ENCODE results near the gene GMPR2. TPM values are rescaled to one million over a fixed set of nuclear protein-coding genes. Genes with fewer than 3 reads are reported as not detected.

Gene GMPR2
- total and polyA plus RNA-seq, 3 donors from 2014 or later = 30.0 to 49.9 (median 42.2) TPM

DNA sequence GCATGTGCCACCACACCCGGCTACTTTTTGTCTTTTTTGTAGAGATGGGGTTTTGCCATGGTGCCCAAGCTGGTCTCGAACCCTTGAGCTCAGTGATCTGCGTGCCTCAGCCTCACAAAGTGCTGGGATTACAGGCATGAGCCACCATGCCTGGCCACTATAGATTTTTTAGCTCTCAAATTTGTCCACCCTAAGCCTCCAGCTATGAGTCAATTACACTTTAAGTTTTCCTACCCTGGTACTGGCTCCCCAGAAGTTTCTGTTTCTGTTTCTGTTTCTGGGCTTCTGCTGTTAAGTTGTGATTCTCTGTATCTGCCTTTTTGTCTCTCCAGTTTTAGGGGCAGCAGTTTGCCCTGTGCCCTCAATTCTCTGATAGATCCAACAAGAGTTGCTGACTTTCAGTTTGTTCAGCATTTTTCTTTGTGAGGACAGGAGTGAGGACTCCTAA, 14.1 kb downstream of the GMPR2 start:
- H3K4me1 ChIP-seq = no peaks in the 10 kb centered on the region
- H3K27ac ChIP-seq = no peak overlapping the region
- TF ChIP-seq, protein P1, sequence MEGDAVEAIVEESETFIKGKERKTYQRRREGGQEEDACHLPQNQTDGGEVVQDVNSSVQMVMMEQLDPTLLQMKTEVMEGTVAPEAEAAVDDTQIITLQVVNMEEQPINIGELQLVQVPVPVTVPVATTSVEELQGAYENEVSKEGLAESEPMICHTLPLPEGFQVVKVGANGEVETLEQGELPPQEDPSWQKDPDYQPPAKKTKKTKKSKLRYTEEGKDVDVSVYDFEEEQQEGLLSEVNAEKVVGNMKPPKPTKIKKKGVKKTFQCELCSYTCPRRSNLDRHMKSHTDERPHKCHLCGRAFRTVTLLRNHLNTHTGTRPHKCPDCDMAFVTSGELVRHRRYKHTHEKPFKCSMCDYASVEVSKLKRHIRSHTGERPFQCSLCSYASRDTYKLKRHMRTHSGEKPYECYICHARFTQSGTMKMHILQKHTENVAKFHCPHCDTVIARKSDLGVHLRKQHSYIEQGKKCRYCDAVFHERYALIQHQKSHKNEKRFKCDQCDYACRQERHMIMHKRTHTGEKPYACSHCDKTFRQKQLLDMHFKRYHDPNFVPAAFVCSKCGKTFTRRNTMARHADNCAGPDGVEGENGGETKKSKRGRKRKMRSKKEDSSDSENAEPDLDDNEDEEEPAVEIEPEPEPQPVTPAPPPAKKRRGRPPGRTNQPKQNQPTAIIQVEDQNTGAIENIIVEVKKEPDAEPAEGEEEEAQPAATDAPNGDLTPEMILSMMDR (IDR thresholded peaks at IDR 0.05) = no peak
- no peak for TF ChIP-seq POLR2A (IDR thresholded peaks at IDR 0.05)
- DNase-seq = no peak
- H3K27me3 ChIP-seq = no peaks in the 10 kb centered on the region
- intact Hi-C loops (cut with DNase I; ENCODE audit: low total_unique reads) = no loop called here
- H3K36me3 ChIP-seq (ENCODE audit: low read depth, missing control alignments) = no peaks in the 10 kb centered on the region
- WGBS, 2 donors = 89% methylated on average over 3 of the region's 3 CpGs
- no peaks in the 10 kb centered on the region for H3K9me3 ChIP-seq
- H3K4me3 ChIP-seq = no peak overlapping the region

DNA sequence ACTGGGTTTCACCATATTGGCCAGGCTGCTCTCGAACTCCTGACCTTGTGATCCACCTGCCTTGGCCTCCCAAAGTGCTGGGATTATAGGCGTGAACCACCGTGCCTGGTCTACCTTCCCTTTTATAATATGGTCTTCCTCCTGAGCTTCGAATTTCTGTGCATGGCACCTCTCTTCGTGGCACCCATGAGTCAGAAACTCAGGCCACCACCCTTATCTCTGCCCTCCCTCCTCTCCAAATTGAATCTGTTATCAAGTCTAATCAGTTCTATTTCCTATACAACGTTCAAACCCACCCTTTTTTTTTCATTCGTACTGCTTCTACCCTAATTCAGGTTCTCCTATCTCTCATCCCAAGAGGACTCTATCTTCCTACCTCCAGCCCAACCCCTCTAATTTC, 14.7 kb downstream of the GMPR2 start:
- Histone ChIP-seq H3K36me3 (ENCODE audit: low read depth, missing control alignments) (no peaks in the 10 kb centered on the region), H3K27ac (no peak overlapping the region), H3K4me3 (no peak overlapping the region), H3K9me3 (no peaks in the 10 kb centered on the region), H3K27me3 (no peaks in the 10 kb centered on the region), H3K4me1 (no peaks in the 10 kb centered on the region)
- TF ChIP-seq, protein P1 (IDR thresholded peaks at IDR 0.05) = no peak
- no peak for TF ChIP-seq POLR2A (IDR thresholded peaks at IDR 0.05)
- 77 to 85% methylated on average over 7 of the region's 7 CpGs for WGBS, 2 donors
- no peak for DNase-seq
- intact Hi-C loops (cut with DNase I; ENCODE audit: low total_unique reads) = no loop called here

DNA sequence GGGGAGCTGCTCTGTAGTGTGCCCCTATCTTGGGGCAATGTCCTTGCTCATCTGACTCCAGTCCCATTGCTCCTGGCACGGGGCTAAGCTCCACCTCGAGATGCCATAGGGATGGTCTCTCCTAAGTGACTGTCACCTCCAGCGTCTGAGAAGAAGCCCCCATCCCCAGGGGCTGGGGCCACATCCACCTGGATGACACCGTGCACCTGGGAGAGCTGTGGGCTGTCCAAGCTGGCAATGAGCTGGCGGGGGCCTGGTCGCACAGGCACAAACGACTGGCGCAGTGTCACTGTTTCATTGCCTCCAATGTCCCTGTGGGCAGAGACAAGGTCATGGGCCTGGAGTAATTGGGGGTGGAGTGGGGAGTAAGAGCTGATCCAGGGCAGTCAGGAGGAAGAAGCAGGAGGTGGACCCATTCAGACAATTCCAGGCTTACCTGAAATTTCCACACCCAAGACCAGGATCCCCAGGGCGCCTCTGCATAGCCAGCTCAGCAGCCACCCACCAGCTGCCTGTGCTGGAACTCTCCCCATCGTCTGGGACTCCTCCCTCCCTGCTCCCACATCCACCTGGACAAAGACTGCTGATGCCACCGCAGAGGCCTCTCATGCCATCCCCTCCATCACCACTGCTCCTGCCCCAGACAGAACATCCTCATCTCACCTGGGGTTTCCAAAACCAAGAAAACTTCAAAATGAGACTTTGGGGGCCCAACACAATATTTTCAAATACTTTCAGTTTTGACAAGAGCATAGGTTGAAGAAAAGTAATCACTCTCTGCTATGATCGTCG, 16.7 kb downstream of the GMPR2 start:
- H3K4me3 ChIP-seq = no peak overlapping the region
- intact Hi-C loops (cut with DNase I; ENCODE audit: low total_unique reads) = no loop called here
- no peaks in the 10 kb centered on the region for H3K36me3 ChIP-seq (ENCODE audit: low read depth, missing control alignments)
- WGBS, 2 donors = 79 to 81% methylated on average over 4 to 13 of the region's 13 CpGs
- no peaks in the 10 kb centered on the region for H3K27me3 ChIP-seq
- no peak for TF ChIP-seq POLR2A (IDR thresholded peaks at IDR 0.05)
- TF ChIP-seq, protein P1 (IDR thresholded peaks at IDR 0.05) = no peak
- H3K4me1 ChIP-seq = no peaks in the 10 kb centered on the region
- no peak for DNase-seq
- H3K9me3 ChIP-seq = no peaks in the 10 kb centered on the region
- no peak overlapping the region for H3K27ac ChIP-seq

DNA sequence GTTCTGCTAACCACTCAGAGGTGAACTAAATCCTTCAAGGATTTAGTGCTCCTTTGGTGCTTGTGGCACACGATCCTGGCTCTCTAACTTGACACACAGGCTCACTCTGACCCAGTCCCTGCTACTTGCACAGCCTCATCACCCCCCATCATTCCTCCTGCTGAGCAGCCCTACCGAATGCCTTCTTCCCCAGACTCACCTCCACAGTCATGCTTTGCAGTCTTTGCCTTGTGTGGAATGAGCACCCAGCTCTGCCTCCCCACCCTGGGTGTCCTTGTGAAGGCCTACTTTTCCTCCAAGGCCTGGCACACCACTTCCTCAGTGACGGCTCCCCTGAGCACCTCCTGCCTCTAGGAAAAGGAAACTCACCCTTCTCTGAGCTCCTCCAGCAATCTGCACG, 17.6 kb downstream of the GMPR2 start:
- no peak for DNase-seq
- no peaks in the 10 kb centered on the region for H3K4me1 ChIP-seq
- TF ChIP-seq, protein P1 (IDR thresholded peaks at IDR 0.05) = no peak
- no peak for TF ChIP-seq POLR2A (IDR thresholded peaks at IDR 0.05)
- no peaks in the 10 kb centered on the region for H3K36me3 ChIP-seq (ENCODE audit: low read depth, missing control alignments)
- no peak overlapping the region for H3K27ac ChIP-seq
- 74 to 76% methylated on average over 4 of the region's 4 CpGs for WGBS, 2 donors
- intact Hi-C loops (cut with DNase I; ENCODE audit: low total_unique reads) = no loop called here
- no peaks in the 10 kb centered on the region for H3K9me3 ChIP-seq
- H3K27me3 ChIP-seq = no peaks in the 10 kb centered on the region
- H3K4me3 ChIP-seq = no peak overlapping the region

DNA sequence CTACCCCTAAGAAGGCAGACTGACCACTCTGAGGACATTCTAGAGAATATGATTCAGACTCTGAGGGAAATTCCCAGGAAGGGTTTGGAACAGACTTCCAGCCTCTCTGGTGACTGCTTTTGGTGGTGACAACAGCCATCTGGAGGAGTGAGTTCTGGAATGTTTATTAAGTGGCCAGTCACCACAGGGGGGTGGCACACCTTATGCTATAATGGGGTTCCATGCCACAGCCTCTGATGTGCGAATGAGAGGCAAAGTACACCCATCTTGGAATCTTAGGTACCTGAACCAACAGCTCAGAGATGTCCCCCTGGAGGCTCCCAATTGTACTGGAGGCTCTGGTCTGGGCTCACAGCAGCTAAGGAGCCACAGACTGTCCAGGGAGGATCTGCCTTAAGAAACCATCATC, 19.2 kb downstream of the GMPR2 start:
- no peaks in the 10 kb centered on the region for H3K27me3 ChIP-seq
- H3K36me3 ChIP-seq (ENCODE audit: low read depth, missing control alignments) = no peaks in the 10 kb centered on the region
- DNase-seq = no peak
- H3K4me3 ChIP-seq = no peak overlapping the region
- 93% methylated on average over 1 of the region's 1 CpG; no CpG with 5 or more reads in 1 of the 2 donors for WGBS, 2 donors
- intact Hi-C loops (cut with DNase I; ENCODE audit: low total_unique reads) = no loop called here
- H3K27ac ChIP-seq = no peak overlapping the region
- H3K9me3 ChIP-seq = no peaks in the 10 kb centered on the region
- no peaks in the 10 kb centered on the region for H3K4me1 ChIP-seq
- TF ChIP-seq, protein P1 (IDR thresholded peaks at IDR 0.05) = no peak
- TF ChIP-seq POLR2A (IDR thresholded peaks at IDR 0.05) = no peak

Measured in testis (tissue), 3 donors.